Endodermal cell (in vitro differentiated cells): ENCODE data around the gene SH2D3C. TPM values are rescaled to one million over a fixed set of nuclear protein-coding genes. Genes with fewer than 3 reads are reported as not detected.

ENCODE experiments used
- DNase-seq: peaks from one replicate; pipeline ENCODE4 v3.0.0-alpha.2; 2017
- H3K27ac ChIP-seq: 2 replicates; pipeline ENCODE4 v1.5.1; 2013; ENCODE audit warnings: mild to moderate bottlenecking, low read depth, low read length, moderate library complexity
- H3K27me3 ChIP-seq: 2 replicates; pipeline ENCODE4 v1.6.1; 2013; ENCODE audit warnings: mild to moderate bottlenecking, low read length, moderate library complexity; ENCODE audit not compliant: insufficient read depth, control insufficient read depth, poor library complexity, severe bottlenecking
- H3K36me3 ChIP-seq: 2 replicates; pipeline ENCODE4 v1.7.0; 2013; ENCODE audit warnings: mild to moderate bottlenecking, low read length, moderate library complexity; ENCODE audit not compliant: control insufficient read depth, insufficient read depth
- H3K4me1 ChIP-seq: one replicate; pipeline ENCODE4 v1.7.0; 2013; ENCODE audit warnings: low read length; ENCODE audit not compliant: control insufficient read depth, insufficient read depth
- H3K4me3 ChIP-seq: 2 replicates; pipeline ENCODE4 v1.5.1; 2013; ENCODE audit warnings: mild to moderate bottlenecking, low read length, moderate library complexity
- H3K9ac ChIP-seq: 2 replicates; pipeline ENCODE4 v1.6.1; 2013; ENCODE audit warnings: mild to moderate bottlenecking, low read length, moderate library complexity; ENCODE audit not compliant: poor library complexity, severe bottlenecking; ENCODE audit errors: extremely low read depth
- H3K9me3 ChIP-seq: 2 replicates; pipeline ENCODE4 v1.6.1; 2013; ENCODE audit warnings: mild to moderate bottlenecking, low read length, moderate library complexity; ENCODE audit not compliant: control insufficient read depth
- H3K27ac Mint-ChIP-seq: 2 replicates; pipeline ENCODE4 v1.8.0; 2020; ENCODE audit warnings: mixed read lengths
- H3K27me3 Mint-ChIP-seq: 2 replicates; pipeline ENCODE4 v1.8.0; 2021; ENCODE audit warnings: mild to moderate bottlenecking, mixed read lengths; ENCODE audit not compliant: insufficient read depth
- H3K36me3 Mint-ChIP-seq: 2 replicates; pipeline ENCODE4 v1.8.0; 2020; ENCODE audit warnings: low read depth, mixed read lengths
- H3K4me1 Mint-ChIP-seq: 2 replicates; pipeline ENCODE4 v1.8.0; 2020; ENCODE audit warnings: mixed read lengths
- H3K4me3 Mint-ChIP-seq: 2 replicates; pipeline ENCODE4 v1.8.0; 2020; ENCODE audit warnings: mild to moderate bottlenecking, moderate library complexity, mixed read lengths
- H3K9me3 Mint-ChIP-seq: 2 replicates; pipeline ENCODE4 v1.8.0; 2020; ENCODE audit warnings: mild to moderate bottlenecking, mixed read lengths
- WGBS, 2 experiments: methylation state at CpG; one replicate each; pipeline versions ENCODE4 v1.1.5 to v1.1.7; 2013; ENCODE audit warnings: missing lambda C conversion rate in 2 of 2, mixed read lengths in 1 of 2; ENCODE audit not compliant: insufficient coverage in 1 of 2, insufficient read length in 1 of 2; 5-methylcytosine and 5-hydroxymethylcytosine counted together
- total RNA-seq, 2 donors: library from RNA; stranded (reverse); fragmentation: NEBNext Ultra II Directional in 1 of 2; extraction: Animal tissue kit (Norgen Biotek cat#: 25700) in 1 of 2; gene quantifications; 2 replicates in 1 of 2; 3 replicates in 1 of 2; pipeline ENCODE4 v1.2.1, GENCODE V29; 2021
- TF ChIP-seq, protein P1 (sequence below): fragments of 200-600 bp; sonication (generic); conservative IDR thresholded peaks from 2 replicates; pipeline ENCODE4 v1.5.0; 2021; ENCODE audit warnings: antibody characterized with exemption, mild to moderate bottlenecking

Gene SH2D3C
- total RNA-seq, 2 donors from 2014 or later, result 0.77 to 1.4 TPM

- no peaks in the 10 kb centered on the region for H3K9me3 ChIP-seq
- Mint-ChIP-seq H3K9me3 (no peaks in the 10 kb centered on the region), H3K36me3 (no peaks in the 10 kb centered on the region), H3K27ac (no peak overlapping the region), H3K27me3 (peaks cover 2% of the 10 kb centered on the region), H3K4me3 (no peak overlapping the region), H3K4me1 (peaks cover 5% of the 10 kb centered on the region)
- H3K27me3 ChIP-seq, result no peaks in the 10 kb centered on the region
- H3K9ac ChIP-seq, result no peak overlapping the region
- DNase-seq, result no peak
- no peaks in the 10 kb centered on the region for H3K4me1 ChIP-seq
- no peak overlapping the region for H3K4me3 ChIP-seq
- H3K27ac ChIP-seq, result no peak overlapping the region
- TF ChIP-seq, protein P1, sequence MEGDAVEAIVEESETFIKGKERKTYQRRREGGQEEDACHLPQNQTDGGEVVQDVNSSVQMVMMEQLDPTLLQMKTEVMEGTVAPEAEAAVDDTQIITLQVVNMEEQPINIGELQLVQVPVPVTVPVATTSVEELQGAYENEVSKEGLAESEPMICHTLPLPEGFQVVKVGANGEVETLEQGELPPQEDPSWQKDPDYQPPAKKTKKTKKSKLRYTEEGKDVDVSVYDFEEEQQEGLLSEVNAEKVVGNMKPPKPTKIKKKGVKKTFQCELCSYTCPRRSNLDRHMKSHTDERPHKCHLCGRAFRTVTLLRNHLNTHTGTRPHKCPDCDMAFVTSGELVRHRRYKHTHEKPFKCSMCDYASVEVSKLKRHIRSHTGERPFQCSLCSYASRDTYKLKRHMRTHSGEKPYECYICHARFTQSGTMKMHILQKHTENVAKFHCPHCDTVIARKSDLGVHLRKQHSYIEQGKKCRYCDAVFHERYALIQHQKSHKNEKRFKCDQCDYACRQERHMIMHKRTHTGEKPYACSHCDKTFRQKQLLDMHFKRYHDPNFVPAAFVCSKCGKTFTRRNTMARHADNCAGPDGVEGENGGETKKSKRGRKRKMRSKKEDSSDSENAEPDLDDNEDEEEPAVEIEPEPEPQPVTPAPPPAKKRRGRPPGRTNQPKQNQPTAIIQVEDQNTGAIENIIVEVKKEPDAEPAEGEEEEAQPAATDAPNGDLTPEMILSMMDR, result no peak
- WGBS, 2 experiments, result 88 to 96% methylated on average over 4 to 5 of the region's 5 CpGs
- H3K36me3 ChIP-seq, result no peaks in the 10 kb centered on the region
These were observed 60.7 kb downstream of the SH2D3C start for GRCh38 chr9:127717766-127718165.

GRCh38 chr9:127716412-127716811, 62.1 kb downstream of the SH2D3C start:
- no peaks in the 10 kb centered on the region for H3K27me3 ChIP-seq
- no peak for DNase-seq
- Mint-ChIP-seq H3K27ac (peak overlapping the region; percentile 93), H3K4me1 (peaks cover 7% of the 10 kb centered on the region), H3K27me3 (peaks cover 2% of the 10 kb centered on the region), H3K4me3 (peak overlapping the region; percentile 90), H3K9me3 (no peaks in the 10 kb centered on the region), H3K36me3 (no peaks in the 10 kb centered on the region)
- no peaks in the 10 kb centered on the region for H3K36me3 ChIP-seq
- H3K27ac ChIP-seq, result no peak overlapping the region
- H3K4me3 ChIP-seq, result peak overlapping the region; percentile 83
- TF ChIP-seq, protein P1, result no peak
- H3K4me1 ChIP-seq, result no peaks in the 10 kb centered on the region
- H3K9ac ChIP-seq, result no peak overlapping the region
- H3K9me3 ChIP-seq, result no peaks in the 10 kb centered on the region
- 84 to 94% methylated on average over 4 to 9 of the region's 9 CpGs for WGBS, 2 experiments

- H3K36me3 Mint-ChIP-seq, result no peaks in the 10 kb centered on the region
- Histone ChIP-seq H3K27ac (no peak within 1 kb of the TSS), H3K4me3 (peak within 1 kb of the TSS; percentile 83), H3K27me3 (no peaks in the 10 kb centered on the region), H3K9ac (peak within 1 kb of the TSS; percentile 58), H3K36me3 (no peaks in the 10 kb centered on the region), H3K9me3 (no peaks in the 10 kb centered on the region), H3K4me1 (no peaks in the 10 kb centered on the region)
- H3K27ac Mint-ChIP-seq, result peak within 1 kb of the TSS; percentile 93
- no peaks in the 10 kb centered on the region for H3K9me3 Mint-ChIP-seq
- peak within 1 kb of the TSS; percentile 90 for H3K4me3 Mint-ChIP-seq
- WGBS, 2 experiments, result 7% methylated on average over 55 to 65 of the region's 65 CpGs
- peaks cover 2% of the 10 kb centered on the region for H3K27me3 Mint-ChIP-seq
- TF ChIP-seq, protein P1, result no peak
- DNase-seq, result peak; percentile 99
- peaks cover 12% of the 10 kb centered on the region for H3K4me1 Mint-ChIP-seq
These were observed 62.8 kb downstream of the SH2D3C start, which contains the start of the genes PTRH1 and TTC16 for GRCh38 chr9:127715470-127716337. TSS of gene PTRH1 (minus strand) at chr9:127715663. CDS start at chr9:127715639, 24 bp downstream. TSS of gene TTC16 (plus strand) at chr9:127716079. CDS start at chr9:127716146, 67 bp downstream.
